ENCODE results near the gene KCNIP3. TPM values are rescaled to one million over a fixed set of nuclear protein-coding genes. Genes with fewer than 3 reads are reported as not detected.

The KCNIP3 gene
- total RNA-seq, 1 experiment from 2014 or later: not detected

DNA sequence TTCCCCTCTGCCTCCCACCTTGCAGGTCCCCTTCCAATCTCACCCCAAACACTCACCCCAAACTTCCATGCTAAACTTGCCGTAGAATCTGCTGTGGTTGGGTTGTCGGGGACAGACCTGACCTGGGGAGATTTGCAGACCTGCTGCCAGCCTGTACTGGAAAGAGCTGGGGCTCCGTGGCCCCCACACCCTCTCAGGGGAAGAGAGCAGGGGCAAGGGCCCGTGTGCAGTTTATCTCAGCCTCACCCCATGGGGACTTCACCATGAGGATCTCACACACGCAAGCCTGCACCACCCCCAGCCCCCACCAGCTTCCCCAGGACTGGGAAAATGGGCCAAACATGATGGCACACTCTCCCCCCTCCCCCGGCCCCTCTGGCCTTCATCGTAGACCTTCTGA lies 30.7 kb downstream of the KCNIP3 start:
- ChIA-PET POLR2A (no interaction called here), CTCF (no interaction called here)
- BruUV-seq (replicated peaks): no TSS peak
- no peak for DNase-seq
- TF ChIP-seq, protein P1, sequence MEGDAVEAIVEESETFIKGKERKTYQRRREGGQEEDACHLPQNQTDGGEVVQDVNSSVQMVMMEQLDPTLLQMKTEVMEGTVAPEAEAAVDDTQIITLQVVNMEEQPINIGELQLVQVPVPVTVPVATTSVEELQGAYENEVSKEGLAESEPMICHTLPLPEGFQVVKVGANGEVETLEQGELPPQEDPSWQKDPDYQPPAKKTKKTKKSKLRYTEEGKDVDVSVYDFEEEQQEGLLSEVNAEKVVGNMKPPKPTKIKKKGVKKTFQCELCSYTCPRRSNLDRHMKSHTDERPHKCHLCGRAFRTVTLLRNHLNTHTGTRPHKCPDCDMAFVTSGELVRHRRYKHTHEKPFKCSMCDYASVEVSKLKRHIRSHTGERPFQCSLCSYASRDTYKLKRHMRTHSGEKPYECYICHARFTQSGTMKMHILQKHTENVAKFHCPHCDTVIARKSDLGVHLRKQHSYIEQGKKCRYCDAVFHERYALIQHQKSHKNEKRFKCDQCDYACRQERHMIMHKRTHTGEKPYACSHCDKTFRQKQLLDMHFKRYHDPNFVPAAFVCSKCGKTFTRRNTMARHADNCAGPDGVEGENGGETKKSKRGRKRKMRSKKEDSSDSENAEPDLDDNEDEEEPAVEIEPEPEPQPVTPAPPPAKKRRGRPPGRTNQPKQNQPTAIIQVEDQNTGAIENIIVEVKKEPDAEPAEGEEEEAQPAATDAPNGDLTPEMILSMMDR (IDR thresholded peaks at IDR 0.05; ENCODE audit: insufficient read depth in 1 of 2, low read depth in 1 of 2, low read length in 1 of 2, severe bottlenecking in 1 of 2, unreplicated experiment in 1 of 2): no peak
- Mint-ChIP-seq H3K27me3 (ENCODE audit: insufficient read depth, unreplicated experiment) (no peaks in the 10 kb centered on the region), H3K36me3 (ENCODE audit: insufficient read depth, unreplicated experiment) (no peaks in the 10 kb centered on the region), H3K4me3 (ENCODE audit: unreplicated experiment) (no peak overlapping the region), H3K4me1 (ENCODE audit: low read depth, unreplicated experiment) (no peaks in the 10 kb centered on the region), H3K9me3 (ENCODE audit: unreplicated experiment) (peaks cover 15% of the 10 kb centered on the region), H3K27ac (ENCODE audit: unreplicated experiment) (no peak overlapping the region)
- no peaks in the 10 kb centered on the region for H3K4me1 ChIP-seq
- no peaks in the 10 kb centered on the region for H3K9me3 ChIP-seq
- H3K27me3 ChIP-seq (replicated peaks; ENCODE audit: control insufficient read depth, insufficient read depth, low read length): no peaks in the 10 kb centered on the region
- H3K36me3 ChIP-seq (ENCODE audit: control insufficient read depth, insufficient read depth, low read length): no peaks in the 10 kb centered on the region
- intact Hi-C loops (cut with micrococcal nuclease; ENCODE audit: unreplicated experiment): no loop called here
- no peak overlapping the region for H3K4me3 ChIP-seq (ENCODE audit: low read depth, low read length)

DNA sequence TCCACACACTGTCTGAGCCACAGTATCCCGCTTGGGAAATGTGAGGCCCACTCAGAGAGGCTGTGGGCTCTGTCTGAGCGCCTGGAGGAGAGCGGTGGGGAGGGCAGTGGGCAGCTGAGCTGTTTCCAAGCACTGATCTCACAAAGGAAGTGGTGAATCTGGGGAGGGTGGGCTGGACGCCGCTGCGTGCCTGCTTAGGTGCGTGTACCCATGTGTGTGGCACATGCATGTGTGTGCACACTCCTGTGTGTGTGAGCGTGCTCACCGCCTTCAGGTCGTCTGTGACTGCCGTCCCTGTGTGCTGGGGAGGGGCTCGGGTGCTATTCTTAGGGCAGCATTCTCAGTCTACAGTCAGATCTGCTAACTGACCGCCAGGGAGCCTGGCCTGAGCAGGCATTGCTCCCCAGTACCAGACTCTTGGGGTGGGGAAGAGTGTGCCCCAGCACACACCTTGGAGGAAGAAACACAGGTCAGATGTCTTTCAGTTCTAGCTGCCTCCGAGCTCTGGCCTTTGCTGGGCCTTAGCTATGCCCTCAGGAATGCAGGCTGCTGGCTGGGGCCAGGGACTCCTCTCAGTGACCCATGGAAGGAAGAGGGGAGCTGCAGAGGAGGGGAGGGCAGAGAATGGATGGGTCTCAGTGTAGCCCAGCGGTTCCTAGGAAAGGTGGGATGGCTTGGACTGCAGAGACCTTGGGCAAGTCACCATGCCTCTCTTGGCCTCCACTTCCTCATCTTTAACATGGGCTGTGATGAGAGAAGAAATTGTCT lies 31.4 kb downstream of the KCNIP3 start:
- Mint-ChIP-seq H3K4me1 (ENCODE audit: low read depth, unreplicated experiment) (no peaks in the 10 kb centered on the region), H3K9me3 (ENCODE audit: unreplicated experiment) (peaks cover 15% of the 10 kb centered on the region), H3K4me3 (ENCODE audit: unreplicated experiment) (no peak overlapping the region), H3K36me3 (ENCODE audit: insufficient read depth, unreplicated experiment) (no peaks in the 10 kb centered on the region), H3K27me3 (ENCODE audit: insufficient read depth, unreplicated experiment) (no peaks in the 10 kb centered on the region), H3K27ac (ENCODE audit: unreplicated experiment) (no peak overlapping the region)
- ChIA-PET POLR2A (no interaction called here), CTCF (no interaction called here)
- Histone ChIP-seq H3K4me1 (no peaks in the 10 kb centered on the region), H3K9me3 (no peaks in the 10 kb centered on the region), H3K27me3 (replicated peaks; ENCODE audit: control insufficient read depth, insufficient read depth, low read length) (no peaks in the 10 kb centered on the region), H3K36me3 (ENCODE audit: control insufficient read depth, insufficient read depth, low read length) (no peaks in the 10 kb centered on the region), H3K4me3 (ENCODE audit: low read depth, low read length) (no peak overlapping the region)
- BruUV-seq (replicated peaks): no TSS peak
- TF ChIP-seq, protein P1 (IDR thresholded peaks at IDR 0.05; ENCODE audit: insufficient read depth in 1 of 2, low read depth in 1 of 2, low read length in 1 of 2, severe bottlenecking in 1 of 2, unreplicated experiment in 1 of 2): no peak
- no peak for DNase-seq
- intact Hi-C loops (cut with micrococcal nuclease; ENCODE audit: unreplicated experiment): no loop called here

DNA sequence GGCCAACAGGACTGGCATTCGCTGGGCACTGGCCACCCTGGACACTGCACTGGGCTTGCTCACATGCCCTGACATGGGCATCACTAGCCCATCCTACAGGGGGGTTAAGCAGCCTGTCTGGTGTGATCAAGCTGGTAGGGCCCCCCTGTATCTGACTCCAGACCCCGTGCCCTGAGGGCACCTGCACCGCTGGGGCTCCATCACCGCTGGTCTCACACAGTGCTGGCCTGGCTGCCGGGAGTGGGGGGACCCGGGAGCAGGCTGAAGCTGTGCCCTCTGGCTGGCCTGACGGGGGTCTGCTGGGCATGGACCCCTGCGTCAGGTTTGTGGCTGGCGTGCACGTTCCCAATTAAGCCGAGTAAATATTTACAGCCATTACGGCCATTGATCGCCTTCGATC lies 32.3 kb downstream of the KCNIP3 start:
- no peak overlapping the region for H3K4me3 ChIP-seq (ENCODE audit: low read depth, low read length)
- H3K27ac Mint-ChIP-seq (ENCODE audit: unreplicated experiment): no peak overlapping the region
- no TSS peak for BruUV-seq (replicated peaks)
- H3K9me3 ChIP-seq: no peaks in the 10 kb centered on the region
- no peaks in the 10 kb centered on the region for H3K4me1 ChIP-seq
- DNase-seq: no peak
- peaks cover 15% of the 10 kb centered on the region for H3K9me3 Mint-ChIP-seq (ENCODE audit: unreplicated experiment)
- intact Hi-C loops (cut with micrococcal nuclease; ENCODE audit: unreplicated experiment): no loop called here
- H3K27me3 Mint-ChIP-seq (ENCODE audit: insufficient read depth, unreplicated experiment): no peaks in the 10 kb centered on the region
- no peaks in the 10 kb centered on the region for H3K36me3 ChIP-seq (ENCODE audit: control insufficient read depth, insufficient read depth, low read length)
- H3K36me3 Mint-ChIP-seq (ENCODE audit: insufficient read depth, unreplicated experiment): no peaks in the 10 kb centered on the region
- H3K4me1 Mint-ChIP-seq (ENCODE audit: low read depth, unreplicated experiment): no peaks in the 10 kb centered on the region
- ChIA-PET CTCF (no interaction called here), POLR2A (no interaction called here)
- TF ChIP-seq, protein P1 (IDR thresholded peaks at IDR 0.05; ENCODE audit: insufficient read depth in 1 of 2, low read depth in 1 of 2, low read length in 1 of 2, severe bottlenecking in 1 of 2, unreplicated experiment in 1 of 2): no peak
- H3K27me3 ChIP-seq (replicated peaks; ENCODE audit: control insufficient read depth, insufficient read depth, low read length): no peaks in the 10 kb centered on the region
- H3K4me3 Mint-ChIP-seq (ENCODE audit: unreplicated experiment): no peak overlapping the region

All from Caco-2 (cell line).